H1 (cell line): Measurements from ENCODE around the gene RBM17. TPM values are rescaled to one million over a fixed set of nuclear protein-coding genes. Genes with fewer than 3 reads are reported as not detected.

Experiments
- CTCF ChIA-PET: fragments of 300-600 bp; sonication (Branson Sonifier 250); formaldehyde crosslinking; loops from one replicate; lab custom pipeline; 2021; ENCODE audit not compliant: partially characterized antibody; lab: Charles Lee
- POLR2A ChIA-PET: fragments of 300-600 bp; sonication (Branson Sonifier 250); formaldehyde crosslinking; loops from one replicate; lab custom pipeline; 2021; ENCODE audit warnings: inconsistent platforms; ENCODE audit not compliant: partially characterized antibody; lab: Charles Lee
- DNase-seq, 2 experiments: peaks; one replicate each; pipeline versions ENCODE4 v3.0.0 to v3.0.0-alpha.2; 2010 to 2022; ENCODE audit warnings: low spot score in 2 of 2, low read depth in 1 of 2, mixed read lengths in 1 of 2
- FAIRE-seq: peaks from 2 replicates; lab custom pipeline; 2011; peaks lifted over from hg19 to GRCh38; lab: Jason Lieb, UNC
- H2AFZ ChIP-seq: 2 replicates; pipeline ENCODE4 v1.8.1; 2012; ENCODE audit warnings: low read length, inconsistent platforms
- H2AK5ac ChIP-seq: 2 replicates; pipeline ENCODE4 v1.6.1; 2013; ENCODE audit warnings: low read depth, low read length
- H2BK120ac ChIP-seq: replicated peaks from 2 replicates; pipeline ENCODE3; 2013; ENCODE audit warnings: low read depth, low read length, inconsistent platforms
- H2BK12ac ChIP-seq: 2 replicates; pipeline ENCODE4 v1.6.1; 2013; ENCODE audit warnings: low read depth, low read length
- H2BK15ac ChIP-seq: 2 replicates; pipeline ENCODE4 v1.6.1; 2013; ENCODE audit warnings: low read length
- H2BK20ac ChIP-seq: 2 replicates; pipeline ENCODE4 v1.6.1; 2013; ENCODE audit warnings: low read length
- H2BK5ac ChIP-seq: 2 replicates; pipeline ENCODE4 v1.6.1; 2013; ENCODE audit warnings: low read depth, low read length
- H3K14ac ChIP-seq: 2 replicates; pipeline ENCODE4 v1.6.1; 2013; ENCODE audit warnings: inconsistent platforms; ENCODE audit not compliant: insufficient read length
- H3K18ac ChIP-seq: 2 replicates; pipeline ENCODE4 v1.6.1; 2013; ENCODE audit warnings: low read length; ENCODE audit errors: extremely low read depth
- H3K23ac ChIP-seq: 2 replicates; pipeline ENCODE4 v1.6.1; 2013; ENCODE audit warnings: inconsistent platforms; ENCODE audit not compliant: insufficient read length
- H3K23me2 ChIP-seq: 2 replicates; pipeline ENCODE4 v1.6.1; 2013; ENCODE audit warnings: low read depth, low read length
- H3K27ac ChIP-seq: 2 replicates; pipeline ENCODE4 v1.6.1; 2011; ENCODE audit warnings: low read depth, low read length, inconsistent platforms
- H3K27me3 ChIP-seq, 4 experiments: replicated peaks in 1 of 4; 1 replicate in 1 of 4; 2 replicates in 3 of 4; pipeline versions ENCODE4 v1.6.1 to v1.8.1; 2011 to 2013; ENCODE audit warnings: low read length in 3 of 4, mild to moderate bottlenecking in 3 of 4, inconsistent platforms in 2 of 4, mixed read lengths in 2 of 4, moderate library complexity in 1 of 4; ENCODE audit not compliant: control insufficient read depth in 3 of 4, insufficient read depth in 3 of 4; ENCODE audit errors: extremely low read depth in 1 of 4
- H3K36me3 ChIP-seq, 4 experiments: 2 replicates each; pipeline versions ENCODE4 v1.6.1 to v1.8.1; 2011 to 2013; ENCODE audit warnings: mild to moderate bottlenecking in 4 of 4, low read length in 3 of 4, moderate library complexity in 2 of 4, control low read depth in 1 of 4, inconsistent platforms in 1 of 4; ENCODE audit not compliant: insufficient read depth in 4 of 4, control insufficient read depth in 2 of 4
- H3K4ac ChIP-seq: replicated peaks from 2 replicates; pipeline ENCODE3; 2013; ENCODE audit warnings: low read length, low read depth, mixed read lengths, inconsistent platforms; ENCODE audit not compliant: insufficient read length
- H3K4me1 ChIP-seq, 4 experiments: replicated peaks in 1 of 4; 1 replicate in 1 of 4; 2 replicates in 3 of 4; pipeline versions ENCODE4 v1.6.1 to v1.8.1; 2011 to 2013; ENCODE audit warnings: low read length in 3 of 4, inconsistent platforms in 2 of 4, mixed read lengths in 1 of 4; ENCODE audit not compliant: insufficient read depth in 4 of 4, control insufficient read depth in 3 of 4
- H3K4me2 ChIP-seq, 2 experiments: 2 replicates each; pipeline versions ENCODE4 v1.6.1 to v1.8.1; 2011 to 2013; ENCODE audit warnings: low read depth in 2 of 2, low read length in 2 of 2, control low read depth in 1 of 2, inconsistent platforms in 1 of 2, mild to moderate bottlenecking in 1 of 2; ENCODE audit not compliant: insufficient read depth in 1 of 2
- H3K4me3 ChIP-seq, 4 experiments: fragments of 200-600, 300-600 bp in 1 of 4; sonication (generic), shearing (Covaris generic), sonication (Bioruptor Twin) in 1 of 4; 2 replicates each; pipeline versions ENCODE4 v1.5.1 to v1.8.1; 2011 to 2016; ENCODE audit warnings: low read length in 4 of 4, low read depth in 3 of 4, control low read depth in 2 of 4, inconsistent platforms in 2 of 4, mild to moderate bottlenecking in 2 of 4, mixed read lengths in 1 of 4, moderate library complexity in 1 of 4; ENCODE audit not compliant: insufficient read depth in 2 of 4; ENCODE audit errors: extremely low read depth in 1 of 4
- H3K56ac ChIP-seq: replicated peaks from 2 replicates; pipeline ENCODE3; 2013; ENCODE audit warnings: low read depth, mild to moderate bottlenecking, mixed read lengths, low read length, inconsistent platforms; ENCODE audit not compliant: insufficient read length
- H3K79me1 ChIP-seq: 2 replicates; pipeline ENCODE4 v1.6.1; 2013; ENCODE audit warnings: low read depth, low read length, control low read depth
- H3K79me2 ChIP-seq, 2 experiments: 2 replicates each; pipeline versions ENCODE4 v1.6.1 to v1.8.1; 2012 to 2013; ENCODE audit warnings: low read length in 2 of 2, mild to moderate bottlenecking in 2 of 2, inconsistent platforms in 1 of 2; ENCODE audit not compliant: insufficient read depth in 2 of 2, control insufficient read depth in 1 of 2
- H3K9ac ChIP-seq, 4 experiments: replicated peaks in 1 of 4; 1 replicate in 1 of 4; 2 replicates in 3 of 4; pipeline versions ENCODE4 v1.6.1 to v1.8.1; 2011 to 2013; ENCODE audit warnings: low read depth in 3 of 4, low read length in 3 of 4, control low read depth in 2 of 4, mild to moderate bottlenecking in 2 of 4, moderate library complexity in 2 of 4, inconsistent platforms in 1 of 4; ENCODE audit errors: extremely low read depth in 1 of 4
- H3K9me3 ChIP-seq, 2 experiments: 2 replicates each; pipeline versions ENCODE4 v1.6.1 to v1.8.1; 2012 to 2013; ENCODE audit warnings: mild to moderate bottlenecking in 2 of 2, moderate library complexity in 2 of 2, control low read depth in 1 of 2, inconsistent platforms in 1 of 2, low read depth in 1 of 2, low read length in 1 of 2, mixed read lengths in 1 of 2; ENCODE audit not compliant: insufficient read depth in 2 of 2
- H4K20me1 ChIP-seq, 2 experiments: replicated peaks in 1 of 2; 2 replicates each; pipeline versions ENCODE3 to v1.8.1; 2011 to 2013; ENCODE audit warnings: inconsistent platforms in 2 of 2, low read length in 2 of 2, mild to moderate bottlenecking in 1 of 2; ENCODE audit not compliant: insufficient read depth in 2 of 2, control insufficient read depth in 1 of 2
- H4K5ac ChIP-seq: 2 replicates; pipeline ENCODE4 v1.6.1; 2013; ENCODE audit warnings: low read length, low read depth, mixed read lengths, inconsistent platforms; ENCODE audit not compliant: insufficient read length
- H4K8ac ChIP-seq: 2 replicates; pipeline ENCODE4 v1.8.0; 2013; ENCODE audit warnings: mild to moderate bottlenecking, moderate library complexity, low read length, inconsistent platforms; ENCODE audit not compliant: insufficient read depth; ENCODE audit errors: extremely low read depth
- H4K91ac ChIP-seq: replicated peaks from 2 replicates; pipeline ENCODE3; 2013; ENCODE audit warnings: low read length, mixed read lengths, inconsistent platforms; ENCODE audit not compliant: insufficient read length
- ASH2L ChIP-seq: fragments of 200-600, 300-600 bp; sonication (generic); IDR thresholded peaks from one replicate; pipeline ENCODE4 v1.7.1; 2017; ENCODE audit warnings: low read length
- BRCA1 ChIP-seq: IDR thresholded peaks from 2 replicates; pipeline ENCODE4 v1.6.1; 2012; ENCODE audit warnings: low read depth, low read length, improper control_type of control experiment
- CREB1 ChIP-seq: IDR thresholded peaks from 2 replicates; pipeline ENCODE4 v1.6.1; 2012; ENCODE audit warnings: inconsistent platforms
- CTBP2 ChIP-seq: IDR thresholded peaks from 2 replicates; pipeline ENCODE4 v1.7.0; 2011; ENCODE audit warnings: borderline replicate concordance, mild to moderate bottlenecking, moderate library complexity, mixed read lengths, low read length; ENCODE audit not compliant: insufficient read depth, insufficient read length
- FOSL1 ChIP-seq: IDR thresholded peaks from 2 replicates; pipeline ENCODE4 v1.6.1; 2011; ENCODE audit warnings: mild to moderate bottlenecking, low read depth, low read length, moderate library complexity; ENCODE audit not compliant: insufficient read depth
- KDM1A ChIP-seq: fragments of 200-600, 300-600 bp; sonication (generic); IDR thresholded peaks from 2 replicates; pipeline ENCODE4 v1.7.1; 2016; ENCODE audit warnings: mild to moderate bottlenecking, low read length, borderline replicate concordance
- MAFK ChIP-seq: IDR thresholded peaks from 2 replicates; pipeline ENCODE4 v1.6.1; 2012; ENCODE audit warnings: low read depth, mild to moderate bottlenecking, improper control_type of control experiment, low read length
- POU5F1 ChIP-seq: IDR thresholded peaks from 2 replicates; pipeline ENCODE4 v1.6.1; 2011; ENCODE audit warnings: low read depth, mild to moderate bottlenecking, low read length, moderate library complexity
- RAD21 ChIP-seq, 2 experiments: IDR thresholded peaks in 1 of 2; conservative IDR thresholded peaks in 1 of 2; 2 replicates each; pipeline ENCODE4 v1.6.1; 2011; ENCODE audit warnings: low read depth in 2 of 2, low read length in 2 of 2, improper control_type of control experiment in 1 of 2, inconsistent platforms in 1 of 2, mild to moderate bottlenecking in 1 of 2, moderate library complexity in 1 of 2
- RNF2 ChIP-seq: fragments of 200-900, 300-1000 bp; sonication (generic); IDR thresholded peaks from 2 replicates; pipeline ENCODE4 v1.7.1; 2016; ENCODE audit warnings: borderline replicate concordance, low read depth, mild to moderate bottlenecking, antibody characterized with exemption, low read length; ENCODE audit not compliant: poor library complexity, severe bottlenecking; ENCODE audit errors: missing control alignments
- WGBS, 2 experiments: shearing (Covaris generic) in 1 of 2; methylation state at CpG; one replicate each; pipeline versions ENCODE4 v1.1.6 to v1.1.7; 2013 to 2015; ENCODE audit warnings: low lambda C conversion rate in 2 of 2, mixed read lengths in 2 of 2, inconsistent platforms in 1 of 2, low coverage in 1 of 2, missing lambda C conversion rate in 1 of 2; ENCODE audit not compliant: insufficient replicate concordance in 2 of 2, insufficient coverage in 1 of 2, insufficient read length in 1 of 2; ENCODE audit errors: extremely low coverage in 1 of 2, missing lambda C conversion rate in 1 of 2; 5-methylcytosine and 5-hydroxymethylcytosine counted together
- polyA plus RNA-seq, 7 experiments: library from polyadenylated mRNA; depleted of rRNA in 3 of 7; stranded (reverse) in 5 of 7; unstranded in 2 of 7; fragments of >200 nt in 5 of 7; fragments of 200-250 nt in 2 of 7; gene quantifications; 1 replicate in 5 of 7; 2 replicates in 1 of 7; 4 replicates in 1 of 7; pipeline versions ENCODE4 v1.2.1 to v1.2.3, GENCODE V29; 2011 to 2013; ENCODE audit warnings: missing spikeins in 2 of 7, mixed read lengths in 2 of 7
- total RNA-seq: library from RNA; stranded (reverse); fragmentation: NEBNext Ultra II Directional; extraction: Animal tissue kit (Norgen Biotek cat#: 25700); gene quantifications from 2 replicates; pipeline ENCODE4 v1.2.1, GENCODE V29; 2021
- TF ChIP-seq, protein P1 (sequence below): IDR thresholded peaks from 2 replicates; pipeline ENCODE4 v1.6.1; 2012; ENCODE audit warnings: inconsistent platforms

RBM17 gene
- total and polyA plus RNA-seq, 2 of the 8 experiments (the other 6 are each of a cell fraction or from before 2014, with no cell fraction given): 15.7 to 128 TPM

DNA sequence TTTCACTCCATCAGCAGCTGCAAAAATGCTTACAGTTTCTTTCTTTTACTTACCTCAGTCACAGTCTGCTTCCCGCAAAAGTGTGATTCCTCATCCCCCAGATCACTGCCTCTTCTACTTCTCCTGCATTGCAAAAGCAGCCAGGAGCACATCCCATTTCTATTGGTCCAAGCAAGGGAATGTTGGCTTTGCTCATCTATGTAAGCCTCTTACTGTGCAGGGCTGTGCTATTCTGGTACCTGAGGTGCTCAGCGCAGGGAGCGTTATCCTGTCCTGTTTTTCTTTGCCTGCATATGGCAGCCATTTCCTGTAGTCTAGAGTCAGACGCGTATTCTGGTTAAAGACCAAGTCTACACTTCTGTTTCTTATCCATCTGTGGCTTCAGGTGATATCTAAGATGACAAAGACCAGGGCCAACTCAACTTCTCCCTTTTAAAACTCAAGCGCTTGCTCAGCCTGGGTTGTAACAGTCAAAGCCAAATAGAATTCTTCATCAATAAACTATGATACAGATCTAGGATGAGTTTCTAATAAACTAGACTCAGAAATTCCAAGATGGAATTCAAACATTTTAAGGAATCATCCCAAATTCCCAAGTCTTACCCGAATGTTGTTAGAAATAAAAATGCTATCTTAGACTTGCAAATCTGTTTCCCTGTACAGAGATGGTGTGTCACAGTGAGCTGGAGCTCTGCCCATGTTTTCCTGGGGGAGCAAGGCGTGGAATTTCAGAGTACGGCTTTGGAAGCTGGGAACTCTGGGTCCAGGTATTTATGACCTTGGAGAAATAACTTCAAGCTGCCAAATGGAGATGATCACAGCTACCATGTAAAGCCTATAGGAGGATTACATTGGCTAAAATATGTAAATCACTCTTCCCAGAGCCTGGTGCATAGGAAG lies 6.1 kb upstream of the RBM17 start:
- Histone ChIP-seq H3K79me1 (no peaks in the 10 kb centered on the region), H4K8ac (no peak overlapping the region; the same call in 1 of the 2 replicates), H3K4me2 (no peak overlapping the region), H4K91ac (no peak overlapping the region), H3K4ac (no peak overlapping the region), H3K27ac (no peak overlapping the region), H3K23ac (no peak overlapping the region), H2AFZ (no peak overlapping the region; the same call in 1 of the 2 replicates), H3K4me3 (no peak overlapping the region), H3K27me3 (no peaks in the 10 kb centered on the region), H2BK20ac (no peak overlapping the region), H2BK15ac (0 out of 2 replicates have a peak overlapping the region, but pooled peaks have one; percentile 5), H3K9me3 (no peaks in the 10 kb centered on the region), H3K14ac (no peak overlapping the region), H2BK5ac (no peak overlapping the region), H2BK120ac (no peak overlapping the region), H3K56ac (no peak overlapping the region), H4K5ac (no peak overlapping the region), H3K18ac (no peak overlapping the region), H3K4me1 (peaks cover 0 to 9% (median 4%) of the 10 kb centered on the region in 4 experiments; a peak in 2 of 7 replicates), H3K36me3 (no peaks in the 10 kb centered on the region), H2BK12ac (no peak overlapping the region), H3K9ac (no peak overlapping the region), H3K79me2 (no peaks in the 10 kb centered on the region), H4K20me1 (no peaks in the 10 kb centered on the region), H3K23me2 (no peaks in the 10 kb centered on the region), H2AK5ac (no peak overlapping the region)
- FAIRE-seq (no peak), DNase-seq (no peak)
- ChIA-PET CTCF (interaction anchor here (0.7 to 1.9 kb wide), 6 partner anchors 32 to 138 kb away, joined by 3 to 6 read pairs (median 4); partner anchors contain the start of gene PFKFB3), POLR2A (interaction anchor here (1.9 kb wide), 1 partner anchor 120 kb away, joined by 7 read pairs; the partner anchor contains the start of gene PFKFB3)
- WGBS, 2 experiments: 89% methylated on average over 9 of the region's 9 CpGs; no CpG with 5 or more reads in 1 of the 2 experiments
- no peak for TF ChIP-seq MAFK
- no peak for TF ChIP-seq ASH2L
- no peak for TF ChIP-seq RNF2
- TF ChIP-seq BRCA1: no peak
- TF ChIP-seq RAD21 (IDR thresholded peaks at IDR 0.05 in 1 of 2, conservative IDR thresholded peaks at IDR 0.05 in 1 of 2; ENCODE audit: low read depth in 2 of 2, low read length in 2 of 2): no peak
- TF ChIP-seq KDM1A: no peak
- TF ChIP-seq FOSL1: no peak
- TF ChIP-seq CTBP2: no peak
- no peak for TF ChIP-seq CREB1
- TF ChIP-seq POU5F1: no peak
- TF ChIP-seq, protein P1, sequence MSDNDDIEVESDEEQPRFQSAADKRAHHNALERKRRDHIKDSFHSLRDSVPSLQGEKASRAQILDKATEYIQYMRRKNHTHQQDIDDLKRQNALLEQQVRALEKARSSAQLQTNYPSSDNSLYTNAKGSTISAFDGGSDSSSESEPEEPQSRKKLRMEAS: no peak
